Measurements from ENCODE around the gene TMEM266.

Gene TMEM266

DNA sequence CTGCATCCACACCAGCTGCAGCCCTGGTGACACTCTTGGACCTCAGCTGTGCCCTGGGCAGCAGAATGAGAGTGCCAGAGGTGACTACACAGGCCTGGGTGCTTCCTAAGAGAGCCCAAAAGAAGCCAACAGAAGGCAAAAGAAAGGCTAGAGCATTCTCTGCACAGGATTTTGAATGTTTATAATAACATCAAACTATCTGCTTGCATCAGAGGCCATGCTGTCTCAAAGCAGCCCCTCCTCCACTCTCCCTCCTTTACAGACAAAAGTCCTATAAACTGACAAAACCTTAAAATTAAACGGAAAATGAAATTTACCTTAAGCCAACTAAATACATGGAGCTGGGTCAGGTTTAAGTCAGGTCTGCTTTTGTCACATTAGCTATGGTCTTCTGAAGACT, 155.8 kb downstream of the TMEM266 start:
- TF ChIP-seq, protein P1, sequence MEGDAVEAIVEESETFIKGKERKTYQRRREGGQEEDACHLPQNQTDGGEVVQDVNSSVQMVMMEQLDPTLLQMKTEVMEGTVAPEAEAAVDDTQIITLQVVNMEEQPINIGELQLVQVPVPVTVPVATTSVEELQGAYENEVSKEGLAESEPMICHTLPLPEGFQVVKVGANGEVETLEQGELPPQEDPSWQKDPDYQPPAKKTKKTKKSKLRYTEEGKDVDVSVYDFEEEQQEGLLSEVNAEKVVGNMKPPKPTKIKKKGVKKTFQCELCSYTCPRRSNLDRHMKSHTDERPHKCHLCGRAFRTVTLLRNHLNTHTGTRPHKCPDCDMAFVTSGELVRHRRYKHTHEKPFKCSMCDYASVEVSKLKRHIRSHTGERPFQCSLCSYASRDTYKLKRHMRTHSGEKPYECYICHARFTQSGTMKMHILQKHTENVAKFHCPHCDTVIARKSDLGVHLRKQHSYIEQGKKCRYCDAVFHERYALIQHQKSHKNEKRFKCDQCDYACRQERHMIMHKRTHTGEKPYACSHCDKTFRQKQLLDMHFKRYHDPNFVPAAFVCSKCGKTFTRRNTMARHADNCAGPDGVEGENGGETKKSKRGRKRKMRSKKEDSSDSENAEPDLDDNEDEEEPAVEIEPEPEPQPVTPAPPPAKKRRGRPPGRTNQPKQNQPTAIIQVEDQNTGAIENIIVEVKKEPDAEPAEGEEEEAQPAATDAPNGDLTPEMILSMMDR (IDR thresholded peaks at IDR 0.05; ENCODE audit: low read depth, low read length): no peak
- no peaks in the 10 kb centered on the region for H3K27me3 ChIP-seq

DNA sequence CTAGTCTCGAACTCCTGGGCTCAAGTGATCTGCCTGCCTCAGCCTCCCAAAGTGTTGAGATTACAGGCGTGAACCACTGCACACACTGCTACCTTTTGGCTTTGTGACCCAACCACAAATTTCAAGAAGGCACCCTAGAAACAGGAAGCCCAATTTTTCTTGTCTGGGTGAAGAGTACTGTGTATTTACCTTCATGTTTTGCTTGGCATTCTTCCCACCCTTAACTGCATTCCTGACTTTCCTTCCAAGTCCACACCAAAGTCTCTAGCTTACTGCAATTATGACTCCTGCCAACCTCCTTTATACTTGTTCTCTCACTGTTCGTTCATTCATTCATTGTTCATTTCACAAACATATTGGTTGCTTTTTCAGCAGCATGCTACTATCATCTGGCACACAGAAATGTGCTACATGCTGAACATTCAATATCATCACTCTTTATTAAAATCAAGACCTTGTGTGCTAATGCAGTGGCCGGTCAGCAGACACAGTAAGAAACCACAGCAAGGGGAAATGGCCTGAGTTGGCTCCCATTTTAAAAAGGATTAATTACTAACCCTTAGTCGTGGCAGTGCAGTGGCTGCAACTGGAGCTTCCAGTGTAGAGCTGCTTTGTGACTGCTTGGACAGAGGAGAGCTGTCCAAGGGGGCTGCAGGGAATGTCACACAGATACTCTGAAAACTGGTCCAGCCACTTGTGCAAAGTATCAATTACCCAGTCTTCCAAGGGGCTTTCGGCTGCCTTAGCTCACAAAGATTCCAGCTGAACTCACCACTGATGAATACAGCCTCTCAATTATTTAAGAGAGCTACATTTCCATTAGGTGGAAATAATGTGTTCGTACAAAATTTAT, 157.5 kb downstream of the TMEM266 start:
- Histone ChIP-seq H3K36me3 (peaks cover 28% of the 10 kb centered on the region), H3K4me3 (ENCODE audit: low read depth, low read length) (no peak overlapping the region), H3K9me3 (no peaks in the 10 kb centered on the region), H3K27me3 (no peaks in the 10 kb centered on the region), H3K4me1 (no peaks in the 10 kb centered on the region; the same call in 1 of the 2 replicates)
- TF ChIP-seq, protein P1 (IDR thresholded peaks at IDR 0.05; ENCODE audit: low read depth, low read length): no peak
- DNase-seq: no peak

More for the DNA sequence above, 155.8 kb downstream of the TMEM266 start:
- no peak for DNase-seq
- Histone ChIP-seq H3K4me3 (ENCODE audit: low read depth, low read length) (no peak overlapping the region), H3K9me3 (no peaks in the 10 kb centered on the region), H3K36me3 (peaks cover 34% of the 10 kb centered on the region), H3K4me1 (no peaks in the 10 kb centered on the region)

DNA sequence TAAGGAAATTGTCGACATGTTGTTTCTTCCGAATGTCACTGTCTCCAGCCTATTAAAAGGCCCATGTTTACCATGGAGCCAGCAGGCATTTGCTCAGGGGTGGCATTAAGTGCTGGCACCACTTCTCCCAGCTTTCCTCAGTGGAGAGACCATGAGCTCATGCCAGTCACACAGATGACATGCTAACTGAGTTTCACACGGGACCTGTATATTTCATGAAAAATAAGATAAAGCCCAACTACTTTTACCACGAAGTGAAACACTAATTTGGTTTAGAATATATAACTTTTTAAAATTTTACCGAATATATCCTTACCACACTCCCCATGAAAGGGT, 158.1 kb downstream of the TMEM266 start:
- no peaks in the 10 kb centered on the region for H3K9me3 ChIP-seq
- peaks cover 28% of the 10 kb centered on the region for H3K36me3 ChIP-seq
- no peaks in the 10 kb centered on the region for H3K27me3 ChIP-seq
- H3K4me1 ChIP-seq: no peaks in the 10 kb centered on the region; the same call in 1 of the 2 replicates
- no peak for DNase-seq
- H3K4me3 ChIP-seq (ENCODE audit: low read depth, low read length): no peak overlapping the region
- TF ChIP-seq, protein P1 (IDR thresholded peaks at IDR 0.05; ENCODE audit: low read depth, low read length): no peak

DNA sequence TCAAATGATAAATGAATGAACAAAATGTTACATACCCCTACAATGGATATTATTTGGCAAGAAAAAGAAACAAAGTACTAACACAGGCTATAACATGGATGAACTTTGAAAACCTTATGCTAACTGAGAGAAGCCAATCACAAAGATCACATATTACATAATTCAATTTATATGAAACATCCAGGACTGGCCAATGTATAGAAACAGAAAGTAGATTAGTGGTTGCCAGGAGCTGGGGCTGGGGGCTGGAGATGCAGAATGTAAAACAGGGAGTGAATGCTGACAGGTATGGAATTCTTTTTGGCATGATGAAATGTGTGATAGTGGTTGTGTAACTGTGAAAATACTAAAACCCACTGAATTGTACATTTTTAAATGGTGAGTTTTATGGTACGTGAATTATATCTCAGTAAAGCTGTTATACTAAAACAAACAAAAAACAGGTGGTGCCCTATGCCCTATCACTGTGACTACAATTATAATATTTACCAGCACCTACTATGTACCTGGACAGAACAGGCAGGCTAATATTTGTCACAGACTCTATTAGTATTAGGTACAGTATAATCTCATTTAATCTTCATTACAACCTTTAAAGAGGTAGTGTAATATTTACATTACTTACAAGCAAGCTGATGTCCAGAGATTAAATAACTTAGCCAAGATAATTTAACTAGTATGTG, 161.4 kb downstream of the TMEM266 start:
- Histone ChIP-seq H3K4me3 (ENCODE audit: low read depth, low read length) (no peak overlapping the region), H3K4me1 (no peaks in the 10 kb centered on the region; the same call in 1 of the 2 replicates), H3K36me3 (peaks cover 24% of the 10 kb centered on the region), H3K9me3 (no peaks in the 10 kb centered on the region), H3K27me3 (no peaks in the 10 kb centered on the region)
- no peak for DNase-seq
- TF ChIP-seq, protein P1 (IDR thresholded peaks at IDR 0.05; ENCODE audit: low read depth, low read length): no peak

DNA sequence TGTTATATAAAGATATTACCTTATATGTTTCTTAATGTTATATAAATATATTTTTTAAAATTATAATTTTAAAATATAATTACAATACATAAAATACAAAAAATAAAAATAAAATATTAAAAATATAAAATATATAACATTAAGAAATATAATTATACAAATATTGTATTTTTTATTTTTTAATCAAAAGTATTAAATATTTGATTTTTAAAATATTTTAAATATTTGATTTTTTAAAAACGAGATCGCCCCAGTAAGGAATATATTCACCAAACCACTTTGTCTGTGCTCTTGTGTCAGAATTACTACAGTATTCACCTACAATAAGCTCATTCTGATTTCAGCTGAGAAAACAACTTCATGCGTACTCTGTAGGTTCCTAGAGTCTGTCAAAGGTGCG, 162.4 kb downstream of the TMEM266 start:
- H3K9me3 ChIP-seq: no peaks in the 10 kb centered on the region
- no peak for DNase-seq
- H3K27me3 ChIP-seq: no peaks in the 10 kb centered on the region
- TF ChIP-seq, protein P1 (IDR thresholded peaks at IDR 0.05; ENCODE audit: low read depth, low read length): no peak
- H3K4me1 ChIP-seq: no peaks in the 10 kb centered on the region; the same call in 1 of the 2 replicates
- H3K36me3 ChIP-seq: peaks cover 26% of the 10 kb centered on the region
- H3K4me3 ChIP-seq (ENCODE audit: low read depth, low read length): no peak overlapping the region

DNA sequence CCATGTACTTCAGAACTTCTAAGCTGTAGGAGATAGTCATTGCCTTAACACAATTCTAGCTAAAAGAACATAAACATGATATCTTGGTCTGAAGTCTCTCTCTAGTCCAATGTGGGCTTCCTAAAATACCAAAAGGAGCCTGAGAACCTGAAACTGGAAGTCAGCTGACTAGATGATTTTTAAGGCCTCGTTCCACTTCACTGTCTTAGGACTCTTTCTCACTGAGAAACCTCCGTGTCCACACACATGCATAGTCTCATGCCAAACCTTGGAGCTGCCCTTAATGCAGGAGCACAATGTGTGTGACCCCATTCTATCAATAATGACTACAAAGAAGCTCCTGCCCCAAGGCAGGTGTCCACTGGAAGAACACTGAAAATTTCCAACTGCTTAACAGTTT, 163.7 kb downstream of the TMEM266 start:
- Histone ChIP-seq H3K27me3 (no peaks in the 10 kb centered on the region), H3K36me3 (peaks cover 30% of the 10 kb centered on the region), H3K4me1 (no peaks in the 10 kb centered on the region; the same call in 1 of the 2 replicates), H3K9me3 (no peaks in the 10 kb centered on the region), H3K4me3 (ENCODE audit: low read depth, low read length) (no peak overlapping the region)
- TF ChIP-seq, protein P1 (IDR thresholded peaks at IDR 0.05; ENCODE audit: low read depth, low read length): no peak
- DNase-seq: no peak
